Stimulated activated naive CD4-positive, alpha-beta T cell (primary cell): ENCODE data around the gene ZNF573.

Experiments used
- DNase-seq, 6 experiments: peaks; one replicate each; lab custom pipeline; 2025; lab: John Stamatoyannopoulos, UW

ZNF573 gene

DNA sequence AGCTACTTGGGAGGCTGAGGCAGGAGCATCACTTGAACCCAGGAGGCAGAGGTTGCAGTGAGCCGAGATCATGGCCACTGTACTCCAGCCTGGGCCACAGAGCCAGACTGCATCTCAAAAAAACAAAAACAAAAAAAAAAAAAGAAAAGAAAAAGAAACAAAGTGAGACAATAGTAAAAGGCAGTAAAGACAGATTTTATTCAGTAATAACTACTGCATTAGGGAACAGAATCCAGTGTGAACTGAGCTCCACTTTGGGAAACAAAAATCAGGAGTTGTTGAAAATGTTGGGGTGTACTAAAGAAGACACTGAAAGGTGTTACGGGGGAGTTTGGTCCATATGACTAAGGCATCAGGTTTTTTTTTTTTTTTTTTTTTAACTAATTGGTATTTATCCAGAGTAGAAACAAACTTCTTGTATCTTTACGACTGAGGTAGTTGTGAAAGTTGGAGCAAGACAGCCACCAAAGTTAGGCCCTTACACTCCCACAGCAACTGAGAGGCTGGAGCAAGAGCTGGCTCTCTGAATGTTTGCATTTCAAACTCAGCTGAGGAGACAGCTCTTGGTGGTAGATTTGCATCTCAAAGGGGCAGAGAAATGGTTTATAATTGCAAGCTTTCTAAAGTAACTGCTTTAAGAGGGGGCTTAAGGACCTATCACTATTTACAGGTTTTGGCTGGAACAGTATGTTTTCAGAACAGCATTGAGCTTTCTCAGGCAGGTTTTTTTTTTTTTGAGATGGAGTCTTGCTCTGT lies 84.1 kb downstream of the ZNF573 start:
- DNase-seq = no peak

DNA sequence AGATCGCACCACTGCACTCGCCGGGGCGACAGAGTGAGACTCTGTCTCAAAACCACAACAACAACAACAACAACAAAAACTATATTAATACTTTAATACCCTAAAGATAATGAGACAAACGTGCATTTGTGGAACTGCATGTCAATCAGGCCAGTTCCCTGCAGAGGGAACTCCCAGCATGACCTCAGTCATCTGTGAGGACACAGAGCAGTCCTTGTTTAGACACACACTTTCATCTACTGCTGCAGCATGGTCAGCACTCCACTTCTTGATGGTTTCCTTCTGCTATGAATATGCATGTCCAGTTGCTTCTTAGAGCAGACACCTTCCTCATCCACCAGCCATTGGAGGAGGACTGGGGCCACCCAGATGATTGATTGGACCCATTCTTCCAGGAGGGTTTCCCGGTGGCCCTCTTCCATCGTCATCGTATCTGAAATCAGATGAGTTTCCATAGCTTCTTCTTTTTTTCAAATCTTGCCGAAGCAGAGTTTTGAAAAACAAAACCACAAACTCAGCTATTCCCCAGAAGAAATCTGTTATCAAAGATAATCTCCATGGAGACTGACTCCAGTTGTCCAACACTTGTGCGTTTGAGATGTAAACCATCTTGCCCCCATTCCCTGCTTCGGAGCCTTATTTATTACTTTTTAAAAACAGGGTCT lies 86.3 kb downstream of the ZNF573 start:
- no peak for DNase-seq

DNA sequence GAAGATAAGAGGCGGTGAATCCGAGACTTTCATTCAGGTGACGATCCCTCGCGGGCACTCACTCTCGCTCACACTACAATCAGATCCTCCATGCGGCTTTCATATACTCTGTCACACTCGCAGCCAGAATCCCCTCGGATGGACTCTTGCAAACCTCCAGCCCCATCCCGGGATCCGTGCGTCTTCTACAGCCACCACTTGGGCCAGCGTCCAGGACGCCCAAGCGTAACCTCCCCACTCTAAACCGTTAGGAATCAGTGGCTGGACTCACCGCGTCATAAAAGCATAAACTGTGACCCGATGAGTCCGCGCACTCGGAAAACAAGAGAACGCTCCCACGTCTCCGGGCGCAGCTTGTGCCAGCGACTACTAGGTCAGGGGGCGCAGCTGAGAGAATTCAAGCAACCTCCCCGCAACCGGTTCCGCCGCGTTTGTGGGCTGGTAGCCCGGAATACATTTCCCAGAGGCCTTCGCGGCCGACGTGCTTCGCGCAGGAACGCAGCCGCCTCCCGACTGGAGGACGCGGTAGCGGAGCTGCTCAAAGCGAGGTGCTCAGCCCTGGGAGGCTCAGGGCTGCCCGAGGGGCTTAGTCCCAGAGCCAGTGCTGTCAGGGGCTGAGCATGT lies 87.4 kb downstream of the ZNF573 start:
- DNase-seq = peak; percentile 45 to 81 (median 68)
